Subcutaneous abdominal adipose tissue (tissue), 5 donors: ENCODE results near the gene CDH11.

ENCODE experiments used
- H3K27ac ChIP-seq: one replicate; pipeline ENCODE4 v1.7.0; 2013; ENCODE audit warnings: low read depth, mild to moderate bottlenecking, inconsistent platforms, low read length, moderate library complexity
- H3K27me3 ChIP-seq, 5 donors: one replicate each; pipeline ENCODE4 v1.7.0; 2013; ENCODE audit warnings: low read length in 5 of 5, inconsistent platforms in 1 of 5; ENCODE audit not compliant: control insufficient read depth in 5 of 5, insufficient read depth in 4 of 5
- H3K36me3 ChIP-seq, 5 donors: one replicate each; pipeline ENCODE4 v1.7.0; 2013; ENCODE audit warnings: low read length in 5 of 5; ENCODE audit not compliant: control insufficient read depth in 5 of 5, insufficient read depth in 5 of 5
- H3K4me1 ChIP-seq, 5 donors: one replicate each; pipeline ENCODE4 v1.7.0; 2013; ENCODE audit warnings: low read length in 5 of 5, mild to moderate bottlenecking in 3 of 5, moderate library complexity in 1 of 5; ENCODE audit not compliant: control insufficient read depth in 5 of 5, insufficient read depth in 5 of 5
- H3K4me3 ChIP-seq, 5 donors: one replicate each; pipeline ENCODE4 v1.7.0; 2013; ENCODE audit warnings: low read length in 5 of 5, low read depth in 1 of 5
- H3K9ac ChIP-seq, 5 donors: one replicate each; pipeline ENCODE4 v1.7.0; 2013; ENCODE audit warnings: low read length in 5 of 5, mild to moderate bottlenecking in 4 of 5, moderate library complexity in 3 of 5
- H3K9me3 ChIP-seq, 5 donors: one replicate each; pipeline ENCODE4 v1.7.0; 2013; ENCODE audit warnings: low read length in 5 of 5; ENCODE audit not compliant: control insufficient read depth in 5 of 5
- donor health status: healthy.
- donor health status: healthy.
- donor health status: healthy.
- donor health status: healthy.
- donor health status: healthy.

Gene CDH11

GRCh38 chr16:64993464-64993863 lies 128.4 kb downstream of the CDH11 start:
- Histone ChIP-seq H3K9ac (no peak overlapping the region), H3K4me3 (no peak overlapping the region), H3K27ac (no peak overlapping the region), H3K36me3 (peaks cover 0 to 2% (median 0%) of the 10 kb centered on the region in 5 donors), H3K4me1 (peaks cover 0 to 2% (median 0%) of the 10 kb centered on the region in 5 donors), H3K9me3 (no peaks in the 10 kb centered on the region), H3K27me3 (no peaks in the 10 kb centered on the region)

- peaks cover 0 to 2% (median 0%) of the 10 kb centered on the region in 5 donors for H3K4me1 ChIP-seq
- H3K27ac ChIP-seq, result no peak overlapping the region
- H3K27me3 ChIP-seq, result no peaks in the 10 kb centered on the region
- H3K36me3 ChIP-seq, result peaks cover 0 to 10% (median 0%) of the 10 kb centered on the region in 5 donors
- H3K9ac ChIP-seq, result no peak overlapping the region
- no peaks in the 10 kb centered on the region for H3K9me3 ChIP-seq
- no peak overlapping the region for H3K4me3 ChIP-seq
These were observed 130.9 kb downstream of the CDH11 start for GRCh38 chr16:64991001-64991400.

GRCh38 chr16:64990101-64990500 lies 131.8 kb downstream of the CDH11 start:
- H3K27me3 ChIP-seq, result no peaks in the 10 kb centered on the region
- H3K9me3 ChIP-seq, result no peaks in the 10 kb centered on the region
- no peak overlapping the region for H3K4me3 ChIP-seq
- H3K4me1 ChIP-seq, result peaks cover 0 to 2% (median 0%) of the 10 kb centered on the region in 5 donors
- peaks cover 0 to 10% (median 0%) of the 10 kb centered on the region in 5 donors for H3K36me3 ChIP-seq
- H3K9ac ChIP-seq, result no peak overlapping the region
- no peak overlapping the region for H3K27ac ChIP-seq

- H3K36me3 ChIP-seq, result peaks cover 0 to 10% (median 0%) of the 10 kb centered on the region in 5 donors
- no peak overlapping the region for H3K9ac ChIP-seq
- no peaks in the 10 kb centered on the region for H3K9me3 ChIP-seq
- H3K4me1 ChIP-seq, result peaks cover 0 to 2% (median 0%) of the 10 kb centered on the region in 5 donors
- no peak overlapping the region for H3K4me3 ChIP-seq
- H3K27ac ChIP-seq, result no peak overlapping the region
- H3K27me3 ChIP-seq, result no peaks in the 10 kb centered on the region
These were observed 132.8 kb downstream of the CDH11 start for GRCh38 chr16:64989050-64989449.

- H3K36me3 ChIP-seq, result peaks cover 0 to 10% (median 0%) of the 10 kb centered on the region in 5 donors
- no peaks in the 10 kb centered on the region for H3K27me3 ChIP-seq
- H3K9ac ChIP-seq, result no peak overlapping the region
- no peak overlapping the region for H3K27ac ChIP-seq
- no peaks in the 10 kb centered on the region for H3K9me3 ChIP-seq
- no peak overlapping the region for H3K4me3 ChIP-seq
- no peaks in the 10 kb centered on the region for H3K4me1 ChIP-seq
These were observed 137.9 kb downstream of the CDH11 start for GRCh38 chr16:64983963-64984362.

- no peak overlapping the region for H3K4me3 ChIP-seq
- no peak overlapping the region for H3K27ac ChIP-seq
- H3K27me3 ChIP-seq, result no peaks in the 10 kb centered on the region
These were observed 138.6 kb downstream of the CDH11 start for GRCh38 chr16:64983231-64983630.

GRCh38 chr16:64982581-64982980 lies 139.3 kb downstream of the CDH11 start:
- H3K4me1 ChIP-seq, result no peaks in the 10 kb centered on the region
- H3K9ac ChIP-seq, result no peak overlapping the region
- no peak overlapping the region for H3K4me3 ChIP-seq
- no peaks in the 10 kb centered on the region for H3K27me3 ChIP-seq
- H3K9me3 ChIP-seq, result no peaks in the 10 kb centered on the region
- H3K27ac ChIP-seq, result no peak overlapping the region
- peaks cover 0 to 7% (median 0%) of the 10 kb centered on the region in 5 donors for H3K36me3 ChIP-seq

More at GRCh38 chr16:64983231-64983630, 138.6 kb downstream of the CDH11 start:
- no peaks in the 10 kb centered on the region for H3K9me3 ChIP-seq
- no peaks in the 10 kb centered on the region for H3K4me1 ChIP-seq
- no peak overlapping the region for H3K9ac ChIP-seq
- peaks cover 0 to 10% (median 0%) of the 10 kb centered on the region in 5 donors for H3K36me3 ChIP-seq

- no peaks in the 10 kb centered on the region for H3K4me1 ChIP-seq
- H3K27me3 ChIP-seq, result no peaks in the 10 kb centered on the region
- H3K9ac ChIP-seq, result no peak overlapping the region
- H3K4me3 ChIP-seq, result no peak overlapping the region
- H3K9me3 ChIP-seq, result no peaks in the 10 kb centered on the region
- no peak overlapping the region for H3K27ac ChIP-seq
- no peaks in the 10 kb centered on the region for H3K36me3 ChIP-seq
These were observed 140.1 kb downstream of the CDH11 start for GRCh38 chr16:64981568-64982281.

GRCh38 chr16:64977206-64977920 lies 144.5 kb downstream of the CDH11 start:
- Histone ChIP-seq H3K9me3 (no peaks in the 10 kb centered on the region), H3K9ac (no peak overlapping the region), H3K27me3 (no peaks in the 10 kb centered on the region), H3K27ac (no peak overlapping the region), H3K4me3 (no peak overlapping the region), H3K4me1 (no peaks in the 10 kb centered on the region), H3K36me3 (no peaks in the 10 kb centered on the region)

GRCh38 chr16:64975821-64976220 lies 146.0 kb downstream of the CDH11 start:
- H3K36me3 ChIP-seq, result peaks cover 0 to 3% (median 0%) of the 10 kb centered on the region in 5 donors
- no peaks in the 10 kb centered on the region for H3K9me3 ChIP-seq
- H3K4me1 ChIP-seq, result no peaks in the 10 kb centered on the region
- H3K27ac ChIP-seq, result no peak overlapping the region
- no peak overlapping the region for H3K4me3 ChIP-seq
- H3K27me3 ChIP-seq, result no peaks in the 10 kb centered on the region
- H3K9ac ChIP-seq, result no peak overlapping the region
